ENCODE results near the gene CFAP54. TPM values are rescaled to one million over a fixed set of nuclear protein-coding genes. Genes with fewer than 3 reads are reported as not detected.

The CFAP54 gene
- total and polyA plus RNA-seq, 2 donors (not counting 1 experiment from before 2014, with no cell fraction given): 0.93 to 7.1 TPM

GRCh38 chr12:96812153-96812552 lies 322.8 kb downstream of the CFAP54 start:
- H4K20me1 ChIP-seq (ENCODE audit: control insufficient read depth, extremely low read depth, insufficient read depth, low read length): no peaks in the 10 kb centered on the region
- no peaks in the 10 kb centered on the region for H3K4me1 ChIP-seq (ENCODE audit: control insufficient read depth, extremely low read depth, insufficient read depth, low read length)
- no peaks in the 10 kb centered on the region for H3K79me2 ChIP-seq (ENCODE audit: control insufficient read depth, insufficient read depth, low read length)
- H3K36me3 ChIP-seq (ENCODE audit: control insufficient read depth, insufficient read depth, low read length): no peaks in the 10 kb centered on the region
- H3K9ac ChIP-seq (ENCODE audit: insufficient read depth, low read length): no peak overlapping the region
- no peak overlapping the region for H2AFZ ChIP-seq (ENCODE audit: low read length)
- TF ChIP-seq EZH2 (IDR thresholded peaks at IDR 0.05; ENCODE audit: low read length, missing control alignments) (no peak), CTCF (conservative IDR thresholded peaks at IDR 0.05 in 1 of 2, IDR thresholded peaks at IDR 0.05 in 1 of 2; ENCODE audit: low read depth in 1 of 2, low read length in 2 of 2) (no peak)
- DNase-seq (ENCODE audit: low read depth in 2 of 2): no peak
- no peaks in the 10 kb centered on the region for H3K27me3 ChIP-seq (ENCODE audit: control insufficient read depth, insufficient read depth, low read length)
- no peak overlapping the region for H3K4me3 ChIP-seq (replicated peaks in 1 of 4; ENCODE audit: control extremely low read depth in 1 of 4, insufficient read depth in 1 of 4, low read depth in 3 of 4, low read length in 4 of 4)
- H3K27ac ChIP-seq (ENCODE audit: insufficient read depth, low read length): no peak overlapping the region
- no peak overlapping the region for H3K4me2 ChIP-seq (ENCODE audit: extremely low read depth, insufficient read depth, low read length)
- no peaks in the 10 kb centered on the region for H3K9me3 ChIP-seq (ENCODE audit: control insufficient read depth, insufficient read depth, low read depth, low read length)

GRCh38 chr12:96814200-96814599 lies 324.8 kb downstream of the CFAP54 start:
- no peaks in the 10 kb centered on the region for H3K79me2 ChIP-seq (ENCODE audit: control insufficient read depth, insufficient read depth, low read length)
- H3K27me3 ChIP-seq (ENCODE audit: control insufficient read depth, insufficient read depth, low read length): no peaks in the 10 kb centered on the region
- no peak overlapping the region for H3K4me3 ChIP-seq (replicated peaks in 1 of 4; ENCODE audit: control extremely low read depth in 1 of 4, insufficient read depth in 1 of 4, low read depth in 3 of 4, low read length in 4 of 4)
- no peak overlapping the region for H3K9ac ChIP-seq (ENCODE audit: insufficient read depth, low read length)
- no peak overlapping the region for H3K27ac ChIP-seq (ENCODE audit: insufficient read depth, low read length)
- H3K9me3 ChIP-seq (ENCODE audit: control insufficient read depth, insufficient read depth, low read depth, low read length): no peaks in the 10 kb centered on the region
- H3K4me2 ChIP-seq (ENCODE audit: extremely low read depth, insufficient read depth, low read length): no peak overlapping the region
- H4K20me1 ChIP-seq (ENCODE audit: control insufficient read depth, extremely low read depth, insufficient read depth, low read length): no peaks in the 10 kb centered on the region
- peak in 1 of 2 donors; percentile 88 for DNase-seq (ENCODE audit: low read depth in 2 of 2)
- no peaks in the 10 kb centered on the region for H3K4me1 ChIP-seq (ENCODE audit: control insufficient read depth, extremely low read depth, insufficient read depth, low read length)
- H2AFZ ChIP-seq (ENCODE audit: low read length): no peak overlapping the region
- no peak for TF ChIP-seq EZH2 (IDR thresholded peaks at IDR 0.05; ENCODE audit: low read length, missing control alignments)
- H3K36me3 ChIP-seq (ENCODE audit: control insufficient read depth, insufficient read depth, low read length): no peaks in the 10 kb centered on the region

DNA sequence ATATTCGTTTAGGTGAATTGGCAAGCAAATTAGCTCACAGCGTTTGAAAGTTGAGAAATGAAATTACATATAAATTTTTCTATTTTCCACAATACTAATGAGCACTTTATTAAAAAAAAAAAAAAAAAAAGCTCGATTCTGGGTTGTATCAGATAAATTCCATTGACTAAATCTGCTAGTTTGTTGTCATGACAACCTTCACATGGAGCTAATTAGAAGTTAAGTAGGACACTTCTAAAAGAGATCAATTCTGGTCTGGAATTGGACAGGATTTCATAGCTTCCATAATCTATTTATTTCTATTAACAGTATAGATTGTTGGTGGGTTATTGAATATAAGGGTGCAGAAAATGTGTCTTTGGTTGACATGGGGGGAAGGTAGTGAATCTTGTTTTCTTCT lies 332.2 kb downstream of the CFAP54 start:
- no peak for TF ChIP-seq CTCF (conservative IDR thresholded peaks at IDR 0.05 in 1 of 2, IDR thresholded peaks at IDR 0.05 in 1 of 2; ENCODE audit: low read depth in 1 of 2, low read length in 2 of 2)
- TF ChIP-seq EZH2 (IDR thresholded peaks at IDR 0.05; ENCODE audit: low read length, missing control alignments): no peak
- no peaks in the 10 kb centered on the region for H3K79me2 ChIP-seq (ENCODE audit: control insufficient read depth, insufficient read depth, low read length)
- H3K9me3 ChIP-seq (ENCODE audit: control insufficient read depth, insufficient read depth, low read depth, low read length): no peaks in the 10 kb centered on the region
- no peak overlapping the region for H3K9ac ChIP-seq (ENCODE audit: insufficient read depth, low read length)
- H2AFZ ChIP-seq (ENCODE audit: low read length): no peak overlapping the region
- no peaks in the 10 kb centered on the region for H4K20me1 ChIP-seq (ENCODE audit: control insufficient read depth, extremely low read depth, insufficient read depth, low read length)
- no peaks in the 10 kb centered on the region for H3K4me1 ChIP-seq (ENCODE audit: control insufficient read depth, extremely low read depth, insufficient read depth, low read length)
- H3K36me3 ChIP-seq (ENCODE audit: control insufficient read depth, insufficient read depth, low read length): no peaks in the 10 kb centered on the region
- no peak for DNase-seq (ENCODE audit: low read depth in 2 of 2)
- no peak overlapping the region for H3K4me3 ChIP-seq (replicated peaks in 1 of 4; ENCODE audit: control extremely low read depth in 1 of 4, insufficient read depth in 1 of 4, low read depth in 3 of 4, low read length in 4 of 4)
- H3K27me3 ChIP-seq (ENCODE audit: control insufficient read depth, insufficient read depth, low read length): no peaks in the 10 kb centered on the region
- H3K27ac ChIP-seq (ENCODE audit: insufficient read depth, low read length): no peak overlapping the region
- H3K4me2 ChIP-seq (ENCODE audit: extremely low read depth, insufficient read depth, low read length): no peak overlapping the region

All from fibroblast of lung (primary cell).